Thyroid gland (tissue), 4 donors: ENCODE measurements around the gene NUP37.
"Not testable (repeated sequence)": the region's sequence is repeated elsewhere in the genome, so short reads cannot be mapped to it uniquely, and the experiment has no call there.

Experiments used
- CTCF ChIP-seq, 6 experiments: fragments of 200-600 bp in 3 of 6; fragments of 450-650 bp in 3 of 6; sonication (generic) in 3 of 6; IDR thresholded peaks; one replicate each; pipeline ENCODE4 v1.5.1; 2016 to 2019; ENCODE audit warnings: antibody characterized with exemption in 6 of 6, mild to moderate bottlenecking in 2 of 6, inconsistent platforms in 1 of 6, moderate library complexity in 1 of 6
- POLR2A ChIP-seq, 2 donors: fragments of 450-650 bp; IDR thresholded peaks; one replicate each; pipeline ENCODE4 v1.6.1; 2017; ENCODE audit warnings: antibody characterized with exemption in 2 of 2, mild to moderate bottlenecking in 2 of 2, moderate library complexity in 1 of 2

- TF ChIP-seq POLR2A, CTCF (IDR thresholded peaks at IDR 0.05): not testable (repeated sequence)
Measured at GRCh38 chr12:102089228-102089835, 30.6 kb downstream of the NUP37 start.
